GM23248 (cell line): ENCODE measurements around the gene IQCN. TPM values are rescaled to one million over a fixed set of nuclear protein-coding genes. Genes with fewer than 3 reads are reported as not detected.

Source experiments
- DNase-seq: peaks from one replicate; pipeline ENCODE4 v3.0.0-alpha.2; 2015
- H2AFZ ChIP-seq: fragments of 200-600 bp; sonication (generic); 2 replicates; pipeline ENCODE4 v1.6.1; 2016; ENCODE audit warnings: antibody characterized with exemption
- H3F3A ChIP-seq: fragments of 200-600 bp; sonication (generic); 2 replicates; pipeline ENCODE4 v1.6.1; 2016; ENCODE audit warnings: mild to moderate bottlenecking, antibody characterized with exemption, mixed run types; ENCODE audit not compliant: insufficient read depth
- H3K27ac ChIP-seq: fragments of 200-600 bp; sonication (generic); 2 replicates; pipeline ENCODE4 v1.5.1; 2016; ENCODE audit warnings: mild to moderate bottlenecking
- H3K27me3 ChIP-seq: fragments of 200-600 bp; sonication (generic); replicated peaks from 2 replicates; pipeline ENCODE4 v1.6.1; 2016; ENCODE audit warnings: mild to moderate bottlenecking; ENCODE audit not compliant: insufficient read depth
- H3K36me3 ChIP-seq: fragments of 200-600 bp; sonication (generic); 2 replicates; pipeline ENCODE4 v1.6.1; 2016; ENCODE audit warnings: low read depth, mild to moderate bottlenecking
- H3K4me1 ChIP-seq: fragments of 200-600 bp; sonication (generic); 2 replicates; pipeline ENCODE4 v1.6.1; 2016; ENCODE audit warnings: mild to moderate bottlenecking; ENCODE audit not compliant: insufficient read depth
- H3K4me2 ChIP-seq: fragments of 200-600 bp; sonication (generic); one replicate; pipeline ENCODE4 v1.6.1; 2016; ENCODE audit warnings: mild to moderate bottlenecking; ENCODE audit not compliant: unreplicated experiment
- H3K4me3 ChIP-seq: fragments of 200-600 bp; sonication (generic); 2 replicates; pipeline ENCODE4 v1.5.1; 2016; ENCODE audit warnings: mild to moderate bottlenecking
- H3K79me2 ChIP-seq: fragments of 200-600 bp; sonication (generic); 2 replicates; pipeline ENCODE4 v1.6.1; 2016; ENCODE audit warnings: mild to moderate bottlenecking; ENCODE audit not compliant: insufficient read depth
- H3K9ac ChIP-seq: fragments of 200-600 bp; sonication (generic); 2 replicates; pipeline ENCODE4 v1.6.1; 2016; ENCODE audit warnings: mild to moderate bottlenecking
- H3K9me2 ChIP-seq: fragments of 200-600 bp; sonication (generic); 2 replicates; pipeline ENCODE4 v1.6.1; 2016; ENCODE audit warnings: mixed run types, mild to moderate bottlenecking, moderate library complexity; ENCODE audit not compliant: insufficient read depth
- H3K9me3 ChIP-seq: fragments of 200-600 bp; sonication (generic); one replicate; pipeline ENCODE4 v1.6.1; 2017; ENCODE audit warnings: low read depth
- H4K20me1 ChIP-seq: fragments of 200-600 bp; sonication (generic); 2 replicates; pipeline ENCODE4 v1.6.0; 2016; ENCODE audit not compliant: insufficient read depth
- EZH2 ChIP-seq: fragments of 200-600 bp; sonication (generic); IDR thresholded peaks from 2 replicates; pipeline ENCODE4 v1.6.1; 2018; ENCODE audit warnings: antibody characterized with exemption, mild to moderate bottlenecking; ENCODE audit not compliant: insufficient read depth, poor library complexity, severe bottlenecking
- EZH2phosphoT487 ChIP-seq: fragments of 200-600 bp; sonication (generic); IDR thresholded peaks from 2 replicates; pipeline ENCODE4 v1.6.1; 2018; ENCODE audit warnings: antibody characterized with exemption, moderate library complexity, mild to moderate bottlenecking, low read depth; ENCODE audit not compliant: insufficient read depth
- WGBS, 2 experiments: methylation state at CpG; one replicate each; pipeline ENCODE4 v1.1.6; 2015 to 2017; ENCODE audit warnings: low lambda C conversion rate in 2 of 2, low coverage in 1 of 2; ENCODE audit errors: missing lambda C conversion rate in 2 of 2; 5-methylcytosine and 5-hydroxymethylcytosine counted together
- in situ Hi-C: fragments of 300-500 bp; cut with MboI; formaldehyde crosslinking; loops from 2 replicates; pipeline ENCODE4 v1.15.0; 2020
- polyA plus RNA-seq: library from polyadenylated mRNA; unstranded; fragments of >200 nt; fragmentation: Nextera tagmentation; extraction: Ambion mirVana; gene quantifications from 2 replicates; pipeline ENCODE4 v1.2.1, GENCODE V29; 2016
- total RNA-seq: library from RNA; depleted of rRNA; stranded (reverse); fragments of >200 nt; shearing (Covaris generic); gene quantifications from 2 replicates; pipeline ENCODE4 v1.2.3, GENCODE V29; 2014

The IQCN gene
- total and polyA plus RNA-seq, 2 experiments from 2014 or later, result 0.11 to 0.16 TPM

DNA sequence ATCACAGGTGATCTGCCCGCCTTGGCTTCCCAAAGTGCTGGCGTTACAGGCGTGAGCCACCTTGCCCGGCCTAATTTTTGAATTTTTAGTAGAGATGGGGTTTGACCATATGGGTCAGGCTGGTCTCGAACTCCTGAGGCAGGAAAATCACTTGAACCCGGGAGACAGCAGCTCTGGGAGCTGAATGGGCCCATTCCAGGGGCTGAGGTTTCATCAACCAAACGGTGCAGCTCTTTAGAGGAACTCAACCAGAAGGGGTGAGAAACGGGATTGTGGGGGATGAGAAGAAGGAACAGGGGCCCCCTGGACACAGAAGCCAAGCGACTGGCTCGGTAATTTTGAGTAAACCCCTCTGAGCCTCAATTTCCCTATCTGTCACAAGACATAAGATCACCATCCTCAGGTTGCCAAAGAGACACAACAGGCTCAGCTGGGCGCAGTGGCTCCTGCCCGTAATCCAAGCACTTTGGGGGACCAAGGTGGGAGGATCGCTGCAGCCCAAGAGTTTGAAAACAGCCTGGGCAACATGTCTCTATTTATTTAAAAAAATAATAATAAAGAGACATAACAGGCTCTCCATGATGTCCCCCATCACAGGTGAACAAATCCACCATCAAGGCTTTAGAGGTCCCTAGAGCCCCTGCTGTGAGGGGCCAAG lies 562 bp downstream of the IQCN start:
- Histone ChIP-seq H3K9me2 (no peaks in the 10 kb centered on the region), H3K4me1 (peaks cover 25% of the 10 kb centered on the region), H3K4me2 (no peak overlapping the region), H3K4me3 (no peak overlapping the region), H3K9me3 (no peaks in the 10 kb centered on the region), H3K36me3 (peaks cover 3% of the 10 kb centered on the region), H3F3A (peaks cover 25% of the 10 kb centered on the region), H2AFZ (no peak overlapping the region), H4K20me1 (peaks cover 2% of the 10 kb centered on the region; the same call in 1 of the 2 replicates), H3K27me3 (no peaks in the 10 kb centered on the region), H3K79me2 (peaks cover 48% of the 10 kb centered on the region), H3K9ac (no peak overlapping the region), H3K27ac (no peak overlapping the region; the same call in 1 of the 2 replicates)
- in situ Hi-C loops, result no loop called here
- 93 to 96% methylated on average over 13 of the region's 13 CpGs for WGBS, 2 experiments
- TF ChIP-seq EZH2phosphoT487 (no peak), EZH2 (no peak)
- no peak for DNase-seq

DNA sequence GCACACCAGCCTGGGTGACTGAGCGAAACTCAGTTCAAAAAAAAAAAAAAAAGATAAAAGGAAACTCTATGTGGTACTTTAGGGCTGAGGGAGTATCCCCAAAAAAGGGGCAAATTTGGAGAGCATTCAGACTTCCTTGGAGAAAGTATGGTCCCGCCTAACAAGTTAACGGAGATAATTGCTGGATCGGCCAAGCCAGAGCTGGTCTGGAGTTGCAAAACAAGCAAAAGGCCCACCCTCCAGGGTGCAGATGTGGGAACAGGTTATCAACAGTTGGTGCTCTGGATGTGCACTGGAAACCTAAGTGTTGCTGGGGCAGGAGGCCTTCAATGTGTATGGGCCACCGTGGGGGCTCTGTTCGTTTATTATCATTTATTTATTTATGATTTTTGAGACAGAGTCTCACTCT lies 2.8 kb downstream of the IQCN start:
- in situ Hi-C loops, result no loop called here
- no peak overlapping the region for H3K27ac ChIP-seq
- peaks cover 25% of the 10 kb centered on the region for H3K79me2 ChIP-seq
- H3K9me2 ChIP-seq, result no peaks in the 10 kb centered on the region
- no peak for DNase-seq
- TF ChIP-seq EZH2 (no peak), EZH2phosphoT487 (no peak)
- no peak overlapping the region for H3K4me2 ChIP-seq
- H3K9ac ChIP-seq, result no peak overlapping the region
- H4K20me1 ChIP-seq, result no peaks in the 10 kb centered on the region
- H3K36me3 ChIP-seq, result no peaks in the 10 kb centered on the region
- H3K4me1 ChIP-seq, result peaks cover 18% of the 10 kb centered on the region
- no peaks in the 10 kb centered on the region for H3K9me3 ChIP-seq
- no peaks in the 10 kb centered on the region for H3K27me3 ChIP-seq
- no peak overlapping the region for H3K4me3 ChIP-seq
- peaks cover 19% of the 10 kb centered on the region for H3F3A ChIP-seq
- no peak overlapping the region for H2AFZ ChIP-seq
- WGBS, 2 experiments, result 40 to 45% methylated on average over 6 of the region's 6 CpGs

DNA sequence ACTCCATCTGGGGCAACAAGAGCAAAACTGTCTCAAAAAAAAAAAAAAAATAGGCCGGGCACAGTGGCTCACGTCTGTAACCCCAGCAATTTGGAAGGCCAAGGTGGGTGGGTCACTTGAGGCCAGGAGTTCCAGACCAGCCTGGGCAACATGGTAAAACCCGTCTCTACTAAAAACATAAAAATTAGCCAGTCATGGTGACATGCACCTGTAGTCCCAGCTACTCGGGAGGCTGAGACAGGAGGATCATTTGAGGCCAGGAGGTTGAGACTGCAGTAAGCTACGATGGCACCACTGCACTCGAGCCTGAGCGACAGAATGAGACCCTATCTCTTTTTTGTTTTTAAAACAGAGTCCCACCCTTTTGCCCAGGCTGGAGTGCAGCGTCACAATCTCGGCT lies 3.9 kb downstream of the IQCN start:
- H3K27me3 ChIP-seq, result no peaks in the 10 kb centered on the region
- H3K9me2 ChIP-seq, result no peaks in the 10 kb centered on the region
- H3K4me2 ChIP-seq, result no peak overlapping the region
- H2AFZ ChIP-seq, result no peak overlapping the region
- H3K9ac ChIP-seq, result no peak overlapping the region
- no peaks in the 10 kb centered on the region for H3K36me3 ChIP-seq
- H3F3A ChIP-seq, result peaks cover 8% of the 10 kb centered on the region
- H4K20me1 ChIP-seq, result no peaks in the 10 kb centered on the region
- no peak for DNase-seq
- H3K27ac ChIP-seq, result no peak overlapping the region
- in situ Hi-C loops, result no loop called here
- peaks cover 12% of the 10 kb centered on the region for H3K4me1 ChIP-seq
- 81% methylated on average over 9 of the region's 9 CpGs for whole genome bisulfite sequencing, 2 experiments
- no peak for TF ChIP-seq EZH2phosphoT487
- TF ChIP-seq EZH2, result no peak
- peaks cover 16% of the 10 kb centered on the region for H3K79me2 ChIP-seq
- H3K4me3 ChIP-seq, result no peak overlapping the region
- no peaks in the 10 kb centered on the region for H3K9me3 ChIP-seq

DNA sequence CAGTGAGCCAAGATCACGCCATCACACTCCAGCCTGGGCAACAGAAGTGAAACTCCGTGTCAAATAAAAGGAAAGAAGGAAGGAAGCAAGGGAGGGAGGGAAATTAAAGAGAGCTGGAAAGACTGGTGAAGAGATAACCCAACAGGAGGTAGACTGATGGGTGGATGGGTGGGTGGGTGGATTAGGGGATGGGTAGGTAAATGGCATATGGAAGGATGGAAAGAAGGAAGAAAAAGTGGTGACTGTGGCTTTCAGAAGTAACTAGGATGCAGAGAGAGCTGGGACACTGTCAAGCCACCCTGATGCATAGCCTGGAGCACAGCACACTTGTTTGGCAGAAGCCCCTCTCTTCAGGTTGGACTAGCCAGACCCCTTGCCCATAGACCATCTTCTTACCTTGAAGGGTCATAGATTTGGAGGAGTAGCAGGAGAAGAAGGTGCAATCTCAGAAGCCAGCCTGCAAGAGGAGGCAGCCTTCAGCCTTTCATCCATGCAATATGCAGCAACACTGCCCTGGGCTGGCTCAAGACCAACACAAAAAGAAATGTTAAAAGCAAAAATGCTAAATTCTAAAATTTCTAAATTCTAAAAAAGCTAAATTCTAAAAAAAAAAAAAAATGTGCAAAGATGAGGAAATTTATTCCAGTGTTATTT lies 5.1 kb downstream of the IQCN start:
- no peak for DNase-seq
- no peak for TF ChIP-seq EZH2phosphoT487
- no peak for TF ChIP-seq EZH2
- in situ Hi-C loops, result no loop called here

More for the DNA sequence above, 5.1 kb downstream of the IQCN start:
- Histone ChIP-seq H3K36me3 (no peaks in the 10 kb centered on the region), H3K4me2 (no peak overlapping the region), H3K27me3 (no peaks in the 10 kb centered on the region), H3K79me2 (peaks cover 13% of the 10 kb centered on the region), H3K27ac (no peak overlapping the region), H4K20me1 (no peaks in the 10 kb centered on the region), H3K4me1 (peaks cover 2% of the 10 kb centered on the region), H3K4me3 (no peak overlapping the region), H2AFZ (no peak overlapping the region), H3F3A (peaks cover 4% of the 10 kb centered on the region; the same call in 1 of the 2 replicates), H3K9me2 (no peaks in the 10 kb centered on the region), H3K9ac (no peak overlapping the region), H3K9me3 (no peaks in the 10 kb centered on the region)
- WGBS, 2 experiments, result 83 to 85% methylated on average over 2 of the region's 2 CpGs
